ENCODE results near the gene NRTN. TPM values are rescaled to one million over a fixed set of nuclear protein-coding genes. Genes with fewer than 3 reads are reported as not detected.

NRTN gene
- total and polyA plus RNA-seq, 2 of the 4 experiments (the other 2 are of a cell fraction): 0.17 to 0.18 TPM

GRCh38 chr19:5793188-5793587 is 11.7 kb upstream of the NRTN start:
- DNase-seq (no peak), ATAC-seq (ENCODE audit: low read depth) (no peak)
- Histone ChIP-seq H4K91ac (ENCODE audit: insufficient read depth, low read depth, low read length) (no peak overlapping the region), H2AFZ (replicated peaks; ENCODE audit: low read length, poor library complexity) (no peak overlapping the region), H3K9me1 (ENCODE audit: insufficient read depth, low read length) (0 out of 2 replicates have a peak, but pooled peaks cover 3% of the 10 kb centered on the region), H2BK120ac (ENCODE audit: low read depth, low read length) (no peak overlapping the region), H3K14ac (replicated peaks; ENCODE audit: low read depth, low read length) (no peak overlapping the region), H4K8ac (ENCODE audit: low read depth in 2 of 2, low read length in 2 of 2) (no peak overlapping the region), H4K20me1 (ENCODE audit: insufficient read depth, low read length) (peaks cover 7% of the 10 kb centered on the region; the same call in 1 of the 2 replicates), H2BK5ac (ENCODE audit: low read depth, low read length, poor library complexity, severe bottlenecking) (no peak overlapping the region), H2BK20ac (ENCODE audit: low read depth, low read length) (no peak overlapping the region), H3K27ac (ENCODE audit: insufficient read depth, low read length) (no peak overlapping the region), H3K27me3 (ENCODE audit: control insufficient read depth, insufficient read depth, low read length) (peaks cover 3% of the 10 kb centered on the region; the same call in 1 of the 2 replicates), H3K18ac (ENCODE audit: low read depth, low read length) (no peak overlapping the region), H2AK9ac (replicated peaks; ENCODE audit: low read depth, low read length, poor library complexity) (no peak overlapping the region), H3K4me1 (ENCODE audit: control insufficient read depth, insufficient read depth, low read length) (0 out of 2 replicates have a peak, but pooled peaks cover 2% of the 10 kb centered on the region), H3K4ac (ENCODE audit: low read depth, low read length) (no peak overlapping the region), H2AK5ac (ENCODE audit: low read depth, low read length) (no peak overlapping the region), H3K79me1 (ENCODE audit: low read depth in 1 of 2, low read length in 2 of 2) (peaks cover 0 to 11% of the 10 kb centered on the region in 2 experiments; a peak in 2 of 4 replicates), H4K5ac (ENCODE audit: low read depth, low read length) (no peak overlapping the region), H3K9ac (ENCODE audit: low read depth, low read length) (no peak overlapping the region), H3K4me2 (ENCODE audit: low read depth, low read length) (no peak overlapping the region), H3K9me3 (ENCODE audit: control insufficient read depth, insufficient read depth, low read length) (no peaks in the 10 kb centered on the region), H3K4me3 (ENCODE audit: insufficient read depth, low read depth, low read length) (no peak overlapping the region), H3K23ac (ENCODE audit: low read depth, low read length) (no peak overlapping the region), H2BK15ac (ENCODE audit: low read depth, low read length) (no peak overlapping the region), H3K36me3 (ENCODE audit: control insufficient read depth, insufficient read depth, low read length) (peaks cover 12% of the 10 kb centered on the region), H3K56ac (ENCODE audit: extremely low read depth, insufficient read depth, low read length) (no peak overlapping the region)
- CTCF ChIA-PET: no interaction called here
- dilution Hi-C loops (cut with HindIII; ENCODE audit: low sequenced_read_pairs, unreplicated experiment) (no loop called here), intact Hi-C loops (cut with micrococcal nuclease) (loop anchor here (10.0 kb wide), 1 partner anchor 662 kb away; the partner anchor contains the start of gene SLC25A23), in situ Hi-C loops (cut with MboI; ENCODE audit: low sequenced_read_pairs) (no loop called here)
- TF ChIP-seq POLR2A (IDR thresholded peaks at IDR 0.05; ENCODE audit: low read depth, low read length): no peak
- no peak for TF ChIP-seq RFX5 (IDR thresholded peaks at IDR 0.05; ENCODE audit: low read depth, low read length)
- no peak for TF ChIP-seq CTCF (conservative IDR thresholded peaks at IDR 0.05; ENCODE audit: low read depth, low read length)
- no peak for TF ChIP-seq MAFK (IDR thresholded peaks at IDR 0.05; ENCODE audit: low read depth, low read length)
- no peak for TF ChIP-seq NFE2L2 (IDR thresholded peaks at IDR 0.05; ENCODE audit: low read depth, low read length)
- no peak for TF ChIP-seq FOS (IDR thresholded peaks at IDR 0.05; ENCODE audit: low read depth, low read length)
- TF ChIP-seq BHLHE40 (IDR thresholded peaks at IDR 0.05; ENCODE audit: low read depth, low read length): no peak
- no peak for TF ChIP-seq RAD21 (IDR thresholded peaks at IDR 0.05; ENCODE audit: low read length)
- no peak for TF ChIP-seq ELK1 (IDR thresholded peaks at IDR 0.05; ENCODE audit: borderline replicate concordance, low read depth, low read length)
- no peak for TF ChIP-seq MAZ (IDR thresholded peaks at IDR 0.05; ENCODE audit: borderline replicate concordance, low read depth, low read length)
- no peak for TF ChIP-seq CHD1 (IDR thresholded peaks at IDR 0.05; ENCODE audit: low read depth, low read length)
- no peak for TF ChIP-seq MXI1 (IDR thresholded peaks at IDR 0.05; ENCODE audit: borderline replicate concordance, low read depth, low read length)
- BruUV-seq (replicated peaks): no TSS peak
- 100% methylated on average over 1 of the region's 3 CpGs; no CpG with 5 or more reads in 1 of the 2 experiments for WGBS, 2 experiments (ENCODE audit: extremely low coverage in 2 of 2, insufficient read length in 1 of 2)
- POLR2A ChIA-PET (ENCODE audit: unreplicated experiment): no interaction called here

All from IMR-90 (cell line).